Hematopoietic multipotent progenitor cell treated with erythropoietin and hydrocortisone succinate and interleukin-3 and kit ligand, for 17 days (in vitro differentiated cells): Measurements from ENCODE around the gene SRSF7.
"Not testable (repeated sequence)": the region's sequence is repeated elsewhere in the genome, so short reads cannot be mapped to it uniquely, and the experiment has no call there.

ENCODE experiments used
- DNase-seq: peaks from one replicate; pipeline ENCODE4 v3.0.0-alpha.2; 2015; ENCODE audit warnings: low spot score

Gene SRSF7

DNA sequence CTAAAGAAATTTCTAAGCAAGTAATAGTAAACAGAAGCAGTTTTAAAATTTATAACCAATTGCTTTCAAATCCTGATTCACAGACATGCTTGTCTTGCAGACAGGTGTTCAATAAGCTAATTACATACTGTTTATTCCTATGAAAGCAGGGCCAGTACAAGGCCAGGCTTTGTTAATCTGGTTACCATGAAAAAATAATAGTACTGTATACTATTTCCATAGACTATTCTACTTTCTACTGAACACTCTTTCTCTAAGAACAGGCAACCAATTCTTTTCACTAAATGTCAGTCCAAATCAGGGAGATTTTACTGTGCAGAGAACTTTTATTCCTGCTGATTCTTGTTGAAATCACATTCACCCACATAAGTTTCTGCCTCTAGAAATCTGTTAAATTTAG lies 2.9 kb upstream of the SRSF7 start:
- DNase-seq, result no peak

DNA sequence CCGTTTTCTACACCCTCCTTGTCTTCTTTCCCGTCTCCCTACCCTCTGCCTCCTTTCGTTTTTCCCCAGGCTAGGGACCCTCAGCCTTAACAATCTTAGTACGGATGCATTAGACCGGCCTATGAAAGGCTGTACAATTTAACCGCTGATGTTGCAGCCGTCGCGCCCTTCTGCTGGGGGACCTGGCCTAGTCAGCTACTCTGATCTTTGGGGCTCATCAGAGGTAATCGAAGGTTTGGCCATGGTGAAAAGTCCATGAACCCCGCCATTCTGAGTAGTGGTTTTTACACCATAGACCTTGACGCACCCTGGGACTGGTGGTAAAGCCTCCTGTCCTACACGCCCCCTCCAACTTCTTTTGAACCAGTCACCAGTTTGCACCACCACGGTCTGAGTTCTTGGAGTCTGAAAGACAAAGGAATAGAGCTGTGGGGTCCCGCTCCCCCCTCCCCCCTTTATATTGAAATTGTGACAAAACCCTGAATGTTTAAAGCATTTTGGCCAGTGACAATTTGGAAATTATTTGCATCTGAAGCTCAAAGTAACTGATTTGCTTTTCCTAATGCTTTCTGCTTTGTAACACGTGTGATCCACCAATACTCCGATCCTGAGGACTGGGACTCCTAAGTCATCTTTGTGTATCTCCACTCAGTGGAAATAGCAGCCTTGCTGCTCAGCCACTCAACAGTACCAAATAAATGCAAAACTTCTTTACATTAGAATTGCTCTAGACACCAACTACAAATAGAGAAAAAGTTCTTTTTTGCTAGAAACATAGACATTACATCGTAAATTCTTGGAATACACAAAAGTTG lies 642 bp upstream of the SRSF7 start:
- DNase-seq, result no peak

DNA sequence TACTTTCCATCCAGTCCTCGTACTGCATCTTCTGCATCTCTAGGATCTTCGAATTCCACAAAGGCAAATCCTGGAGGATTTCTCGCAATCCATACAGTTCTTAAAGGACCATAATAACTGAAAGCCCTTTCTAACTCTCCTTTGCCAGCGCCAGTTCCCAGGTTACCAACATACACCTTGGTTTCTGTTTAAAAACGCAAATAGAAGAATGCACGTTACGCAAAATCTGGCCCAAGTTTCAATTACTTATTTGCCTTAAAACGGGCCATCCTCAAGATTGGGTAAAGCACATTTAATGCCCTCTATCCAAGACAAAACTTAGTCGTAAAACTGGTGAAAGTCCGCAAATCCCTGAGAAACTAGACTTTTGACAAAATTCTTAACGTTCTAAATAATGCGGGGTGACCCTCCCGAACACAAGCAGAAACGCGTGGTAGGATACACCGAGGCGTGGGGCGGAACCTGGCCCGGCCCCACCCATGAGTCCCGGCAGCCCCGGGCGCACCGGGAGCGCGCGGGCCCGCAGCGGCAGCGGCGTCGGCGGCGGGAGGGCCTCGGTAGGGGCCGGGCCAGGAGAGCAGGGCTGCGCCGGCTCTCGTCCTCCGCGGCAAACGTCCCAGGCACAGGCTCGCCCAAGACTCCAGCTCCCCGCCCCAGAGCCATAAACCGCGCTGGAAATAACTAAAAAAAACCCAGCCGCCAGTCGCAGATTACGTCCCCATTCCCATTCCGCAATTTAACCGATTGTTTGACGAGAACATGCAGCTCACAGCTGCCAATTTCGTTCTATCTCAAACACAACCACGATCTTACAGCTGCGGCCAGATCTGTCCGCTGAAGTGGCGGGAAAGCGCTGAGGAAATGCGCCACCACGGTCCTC lies 910 bp downstream of the SRSF7 start:
- DNase-seq, result no peak

DNA sequence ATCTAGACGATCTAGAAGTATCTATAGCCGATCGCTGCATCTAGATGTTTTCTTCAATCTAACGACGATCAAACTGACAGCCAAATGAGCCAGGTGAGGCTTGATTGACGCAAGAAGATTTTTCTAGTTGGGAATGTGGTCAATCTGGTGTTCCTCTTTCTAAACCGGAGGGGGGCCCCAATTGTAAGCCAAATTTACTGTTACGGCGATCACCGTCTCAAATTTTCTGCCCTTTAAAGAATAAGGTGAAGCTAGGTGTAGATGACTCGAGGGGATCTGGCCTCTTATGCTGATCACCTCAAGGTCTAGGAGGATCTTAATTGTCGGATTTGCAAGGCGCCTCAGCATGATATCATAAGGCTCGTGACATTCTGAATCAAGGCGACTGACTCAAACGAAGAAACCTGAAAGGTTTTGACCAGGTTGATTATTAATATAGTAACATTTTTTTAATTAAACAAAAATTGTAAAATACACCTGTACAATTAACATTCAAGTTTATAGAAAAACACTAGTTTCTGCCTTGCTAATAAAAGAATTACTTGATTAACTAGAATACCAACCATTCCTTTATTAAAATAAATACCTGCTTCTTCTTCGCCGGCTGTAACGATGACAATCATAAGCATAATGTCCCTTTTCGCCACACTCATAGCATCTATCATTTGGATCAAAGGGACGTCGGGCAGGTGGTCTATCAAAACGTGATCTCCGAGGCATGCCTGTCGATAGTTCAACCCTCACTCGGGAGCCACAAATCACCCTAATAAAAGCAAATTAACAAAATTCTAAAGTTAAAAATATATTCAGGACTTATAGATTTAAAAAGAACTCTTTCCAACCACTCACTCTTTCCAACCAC lies 2.0 kb downstream of the SRSF7 start:
- DNase-seq, result no peak

DNA sequence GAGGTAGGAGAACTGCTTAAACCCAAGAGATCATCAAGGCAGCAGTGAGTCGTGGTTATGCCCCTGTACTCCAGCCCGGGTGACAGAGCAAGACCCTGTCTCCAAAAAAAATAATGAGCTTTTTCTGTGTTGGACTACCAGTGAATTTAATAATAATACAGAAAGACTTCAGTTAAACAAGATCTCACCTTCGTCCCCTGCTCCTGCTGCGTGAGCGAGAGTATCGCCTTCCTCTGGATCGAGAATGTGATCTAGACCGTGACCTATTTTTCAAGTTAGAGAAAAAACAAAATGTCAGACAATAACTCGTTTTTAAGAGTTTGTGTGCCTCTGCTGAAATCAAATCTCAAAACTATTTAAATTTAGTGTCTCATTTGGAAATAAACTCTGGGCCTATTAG lies 2.8 kb downstream of the SRSF7 start:
- DNase-seq, result no peak

DNA sequence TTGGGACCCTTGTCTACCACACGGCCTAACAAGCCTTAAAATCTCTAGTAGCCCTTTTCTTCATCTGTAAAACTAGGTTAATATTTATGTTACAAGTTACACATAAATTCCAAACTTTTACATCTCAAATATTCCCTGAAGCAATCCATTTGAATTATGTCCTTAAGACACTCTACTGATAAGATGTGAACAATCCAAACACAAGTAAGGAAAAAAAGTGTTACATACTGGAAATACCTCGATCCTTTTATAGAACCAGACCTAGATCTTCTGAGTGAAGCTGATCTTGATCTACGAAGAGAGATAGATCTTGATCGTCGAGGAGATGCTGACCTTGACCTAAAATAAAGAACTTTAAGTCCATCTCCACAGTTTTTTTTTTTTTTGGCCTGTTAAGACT lies 3.3 kb downstream of the SRSF7 start:
- DNase-seq, result no peak

DNA sequence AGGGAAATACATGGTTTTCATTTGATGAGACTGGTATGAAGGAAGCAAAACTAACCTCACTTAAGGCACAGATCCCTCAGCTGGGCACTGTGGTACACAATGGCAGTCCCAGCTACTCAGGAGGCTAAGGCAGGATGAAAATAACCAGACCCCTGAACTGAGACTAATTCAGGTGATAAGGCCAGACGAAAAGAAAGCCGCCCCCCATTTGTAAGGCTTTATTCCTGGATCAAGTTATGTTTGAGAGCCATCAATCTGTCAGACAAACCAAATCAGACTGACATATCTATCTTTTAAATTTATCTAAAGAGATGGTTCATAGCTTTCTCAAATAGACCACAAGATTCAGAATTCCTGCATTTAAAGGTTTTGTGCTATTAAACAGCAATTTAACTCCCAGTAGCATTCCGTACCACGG lies 4.1 kb downstream of the SRSF7 start:
- no peak for DNase-seq

DNA sequence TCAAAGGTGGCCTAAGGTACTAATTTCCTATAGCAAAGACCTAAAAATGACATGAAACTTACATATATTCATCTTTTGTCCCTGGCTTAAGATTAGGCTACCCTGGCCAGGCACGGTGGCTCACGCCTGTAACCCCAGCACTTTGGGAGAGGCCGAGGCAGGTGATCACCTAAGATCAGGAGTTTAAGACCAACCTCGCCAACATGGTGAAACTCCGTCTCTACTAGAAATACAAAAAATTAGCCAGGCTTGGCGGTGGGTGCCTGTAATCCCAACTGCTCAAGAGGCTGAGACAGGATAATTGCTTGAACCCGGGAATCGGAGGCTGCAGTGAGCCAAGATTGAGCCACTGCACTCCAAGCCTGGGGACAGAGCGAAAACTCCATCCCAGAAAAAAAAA lies 5.9 kb downstream of the SRSF7 start:
- DNase-seq, result no peak

DNA sequence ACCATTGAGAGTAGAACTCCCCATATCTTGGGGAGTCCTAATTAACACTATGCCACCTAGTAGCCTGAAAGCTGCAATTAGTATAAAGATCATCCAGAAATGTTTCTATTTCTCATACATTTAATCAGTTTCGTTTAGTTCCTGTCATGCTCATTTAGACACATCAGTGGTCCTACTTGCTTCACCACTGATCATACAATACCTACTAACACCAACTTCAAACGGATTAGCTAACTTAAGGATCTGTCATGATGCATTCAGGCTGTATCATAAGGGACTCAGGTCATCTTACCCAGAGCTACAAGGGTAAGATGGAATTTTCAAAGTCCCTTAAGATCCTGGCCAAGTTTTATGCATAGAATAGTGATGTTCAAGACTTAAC lies 6.8 kb downstream of the SRSF7 start:
- no peak for DNase-seq

DNA sequence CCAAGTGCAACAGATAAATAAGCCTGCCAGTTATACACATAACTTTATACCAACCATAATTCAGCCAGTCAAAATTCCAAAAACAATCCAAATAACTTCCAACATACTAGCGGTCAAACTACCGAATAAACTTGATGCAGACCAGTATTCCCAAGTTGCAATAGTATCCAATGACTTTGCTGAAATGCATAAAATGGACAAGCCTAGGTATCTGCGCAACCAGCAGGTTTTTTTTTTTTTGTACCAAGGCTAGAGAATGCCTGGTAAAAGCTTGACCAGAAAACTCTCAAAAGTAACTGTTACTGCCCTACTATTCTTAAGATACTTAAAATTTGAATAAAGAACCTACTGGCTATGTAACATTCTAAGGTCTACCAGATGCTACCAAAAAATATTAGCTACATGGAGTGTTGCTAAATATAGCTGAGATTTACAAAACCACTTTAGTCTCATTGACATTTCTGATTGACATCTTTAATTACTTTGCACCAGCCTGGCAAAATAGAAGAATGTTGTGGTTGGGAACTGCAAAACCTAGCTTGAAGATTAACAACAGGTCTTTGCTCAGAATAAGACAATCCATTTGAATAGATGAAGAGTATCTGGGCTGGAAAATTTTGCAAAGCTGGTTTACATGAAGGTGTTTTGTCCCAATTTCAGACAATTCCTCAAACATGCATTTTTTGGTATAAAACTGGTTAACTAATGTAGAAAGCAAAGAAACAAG lies 7.3 kb downstream of the SRSF7 start:
- no peak for DNase-seq

DNA sequence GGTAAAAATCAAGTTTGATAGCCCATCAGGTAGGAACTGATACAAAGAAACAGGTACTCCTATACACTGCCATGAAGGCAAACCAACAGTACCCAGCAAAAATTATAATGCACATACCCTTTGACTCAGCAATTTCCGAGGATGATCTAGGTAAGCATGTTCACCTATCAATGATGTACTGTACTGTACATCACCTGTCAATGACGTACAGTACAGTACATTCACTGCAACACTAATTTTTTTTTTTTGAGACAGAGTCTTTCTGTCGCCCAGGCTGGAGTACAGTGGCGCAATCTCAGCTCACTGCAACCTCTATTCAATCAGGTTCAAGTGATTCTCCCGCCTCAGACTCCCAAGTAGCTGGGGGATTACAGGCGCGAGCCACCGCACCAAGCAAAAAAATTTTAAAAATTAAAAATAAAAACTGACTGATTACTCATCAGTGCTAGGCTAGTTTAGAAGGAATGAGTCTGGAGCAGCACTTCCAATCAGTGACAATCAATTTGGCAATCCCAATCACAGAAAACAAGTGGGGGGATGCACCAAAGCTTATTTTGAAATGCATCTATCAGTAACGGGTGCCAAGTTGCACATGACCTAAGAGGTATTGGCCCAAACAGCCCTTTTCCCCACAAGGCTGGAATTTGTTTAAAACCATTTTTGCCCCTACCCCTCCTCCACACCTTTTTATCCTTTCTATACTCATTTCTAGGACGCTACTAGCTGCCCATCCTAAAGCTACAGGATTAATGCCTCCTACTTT lies 8.2 kb downstream of the SRSF7 start:
- no peak for DNase-seq

DNA sequence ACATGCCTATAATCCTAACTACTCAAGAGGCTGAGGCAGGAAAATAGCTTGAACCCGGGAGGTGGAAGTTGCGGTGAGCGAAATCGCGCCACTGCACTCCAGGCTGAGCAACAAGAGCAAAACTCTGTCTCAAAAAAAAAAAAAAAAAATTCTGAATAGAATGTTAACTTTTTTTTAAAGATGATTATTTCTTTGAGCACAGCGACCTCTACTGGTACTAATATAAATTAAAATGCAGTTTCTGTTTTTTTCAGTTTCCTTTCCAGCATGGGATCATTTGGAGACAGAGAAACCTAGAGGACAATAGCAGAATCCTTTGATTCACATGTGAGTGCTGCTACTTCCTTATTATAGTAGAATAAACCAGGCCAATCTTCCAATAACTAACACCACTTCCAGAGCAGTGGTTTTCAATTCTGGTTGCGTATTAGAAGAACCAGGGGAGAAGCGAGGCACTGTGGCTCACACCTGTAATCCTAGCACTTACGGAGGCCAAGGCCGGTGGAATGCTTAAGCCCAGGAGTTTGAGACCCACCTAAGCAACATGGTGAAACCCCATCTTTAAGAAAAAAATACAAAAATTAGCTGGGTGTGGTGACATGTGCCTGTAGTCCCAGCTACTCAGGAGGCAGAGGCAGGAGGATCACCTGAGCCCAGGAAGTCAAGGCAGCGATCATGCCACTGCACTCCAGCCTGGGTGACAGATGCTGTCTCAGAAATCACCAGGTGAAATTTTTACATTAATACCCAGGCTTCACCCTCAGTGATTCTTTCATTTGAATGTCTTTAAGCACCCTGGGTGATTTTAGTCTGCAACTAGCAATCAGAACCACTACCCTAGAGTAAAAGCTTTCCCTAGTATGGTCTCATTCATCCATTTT lies 10.1 kb downstream of the SRSF7 start:
- peak; percentile 68 for DNase-seq

DNA sequence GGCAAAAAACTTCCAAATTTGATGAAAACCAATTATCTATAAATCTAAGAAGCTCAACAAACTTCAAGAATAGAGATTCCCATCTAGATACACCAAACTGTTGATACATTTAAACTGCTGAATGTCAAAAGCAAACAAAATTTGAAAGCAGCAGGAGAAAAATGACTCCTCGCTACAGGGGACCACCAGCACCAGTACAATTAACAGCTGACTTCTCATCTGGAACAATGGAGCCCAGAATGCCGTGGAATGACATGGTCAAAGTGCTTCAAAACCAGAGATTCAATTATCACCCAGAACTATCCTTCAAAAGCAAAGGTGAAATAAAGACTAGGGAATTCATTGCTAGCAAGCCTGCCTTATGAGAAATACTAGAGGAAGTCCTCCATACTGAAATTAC lies 11.6 kb downstream of the SRSF7 start:
- no peak for DNase-seq

DNA sequence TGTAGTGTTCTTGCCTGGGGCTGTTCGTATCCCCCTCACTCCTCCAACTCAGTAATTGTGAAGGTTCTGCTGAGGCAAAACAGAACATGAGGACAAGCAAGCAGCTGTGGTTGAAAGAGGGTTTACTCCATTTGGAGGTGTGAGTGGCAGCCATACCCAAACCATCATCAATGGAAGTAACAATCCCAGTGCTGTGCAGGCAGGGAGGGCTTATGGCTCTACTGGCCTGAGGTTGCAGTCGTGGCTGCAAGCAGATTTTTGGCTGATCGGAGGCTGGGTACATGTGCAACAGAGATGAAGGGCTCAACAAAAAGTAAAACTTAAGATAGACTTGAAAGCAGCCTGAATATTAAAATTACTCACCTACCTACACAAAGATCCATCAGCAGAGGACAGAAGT lies 13.2 kb downstream of the SRSF7 start:
- no peak for DNase-seq

DNA sequence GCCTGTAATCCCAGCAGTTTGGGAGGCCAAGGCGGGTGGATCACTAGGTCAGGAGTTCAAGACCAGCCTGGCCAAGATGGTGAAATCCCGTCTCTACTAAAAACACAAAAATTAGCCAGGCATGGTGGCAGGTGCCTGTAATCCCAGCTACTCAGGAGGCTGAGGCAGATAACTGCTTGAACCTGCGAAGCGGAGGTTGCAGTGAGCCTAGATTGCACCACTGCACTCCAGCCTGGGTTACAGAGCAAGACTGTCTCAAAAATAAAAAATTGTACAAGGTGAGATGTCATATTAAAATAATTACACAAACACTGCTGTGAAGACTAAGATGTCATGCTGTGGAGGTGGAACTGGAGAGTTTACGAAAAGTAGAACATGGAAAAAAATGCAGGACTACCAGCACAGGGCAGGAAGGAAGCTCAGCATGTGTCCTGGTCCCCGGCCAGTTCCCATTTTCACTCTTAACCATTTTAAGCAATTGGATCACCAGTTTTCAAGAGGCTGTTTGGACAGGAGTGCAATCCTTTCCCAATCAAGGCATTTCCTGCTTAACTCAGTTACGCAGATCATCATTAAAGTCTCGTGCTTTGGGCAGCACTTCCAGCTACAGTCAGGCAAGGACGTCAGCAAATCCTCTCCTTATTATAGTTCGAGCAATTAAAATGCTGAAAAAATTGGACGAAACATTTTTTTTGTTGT lies 14.0 kb downstream of the SRSF7 start:
- DNase-seq, result not testable (repeated sequence)

DNA sequence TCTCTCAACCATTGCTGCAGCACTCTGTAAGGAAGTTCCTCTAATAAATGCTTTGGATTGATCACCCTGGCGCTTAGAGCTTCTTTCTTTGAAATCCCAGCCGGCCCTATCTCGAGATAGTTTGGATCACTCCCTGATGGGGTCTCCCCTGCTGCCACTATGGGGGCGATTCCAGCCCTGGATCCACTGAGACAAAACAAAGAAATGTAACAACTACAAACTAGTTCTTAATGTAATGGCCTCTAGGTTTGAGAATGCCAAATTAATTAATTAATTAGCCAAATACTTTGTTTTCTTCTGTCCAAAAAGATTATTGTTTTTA lies 15.2 kb downstream of the SRSF7 start:
- no peak for DNase-seq

DNA sequence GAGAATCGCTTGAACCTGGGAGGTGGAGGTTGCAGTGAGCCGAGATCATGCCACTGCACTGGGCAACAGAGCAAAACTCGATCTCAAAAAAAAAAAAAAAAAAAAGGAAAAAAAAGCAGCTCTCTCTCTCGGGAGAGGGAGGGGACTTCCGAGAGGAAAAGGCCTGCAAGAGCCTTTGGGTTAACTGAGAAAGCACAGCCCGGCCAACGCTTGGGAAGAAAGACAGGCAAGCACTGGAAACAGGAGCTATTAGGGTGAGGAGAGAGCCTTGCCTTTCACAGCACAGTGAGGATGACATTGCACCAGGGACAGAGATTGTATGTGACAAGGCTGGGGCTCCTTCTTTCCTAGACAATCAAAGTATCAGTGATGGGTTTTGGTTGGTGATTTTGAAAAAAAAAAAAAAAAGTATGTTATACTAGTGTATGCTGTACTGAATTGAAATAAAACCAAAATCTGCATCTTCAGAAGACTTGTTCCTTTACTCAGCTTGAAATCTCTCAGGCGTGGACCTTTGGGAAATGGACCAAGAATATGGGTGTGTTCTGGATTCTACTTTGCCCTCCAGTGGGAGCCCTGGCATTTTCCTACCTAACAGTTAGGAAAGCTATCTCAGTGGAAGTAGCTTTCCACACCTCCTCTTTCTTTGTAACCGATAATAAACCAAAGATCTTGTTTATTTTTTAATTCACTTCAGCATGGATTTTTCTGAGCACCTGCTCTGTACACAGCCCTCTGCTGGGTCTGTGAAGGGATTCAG lies 16.7 kb downstream of the SRSF7 start:
- DNase-seq, result no peak

DNA sequence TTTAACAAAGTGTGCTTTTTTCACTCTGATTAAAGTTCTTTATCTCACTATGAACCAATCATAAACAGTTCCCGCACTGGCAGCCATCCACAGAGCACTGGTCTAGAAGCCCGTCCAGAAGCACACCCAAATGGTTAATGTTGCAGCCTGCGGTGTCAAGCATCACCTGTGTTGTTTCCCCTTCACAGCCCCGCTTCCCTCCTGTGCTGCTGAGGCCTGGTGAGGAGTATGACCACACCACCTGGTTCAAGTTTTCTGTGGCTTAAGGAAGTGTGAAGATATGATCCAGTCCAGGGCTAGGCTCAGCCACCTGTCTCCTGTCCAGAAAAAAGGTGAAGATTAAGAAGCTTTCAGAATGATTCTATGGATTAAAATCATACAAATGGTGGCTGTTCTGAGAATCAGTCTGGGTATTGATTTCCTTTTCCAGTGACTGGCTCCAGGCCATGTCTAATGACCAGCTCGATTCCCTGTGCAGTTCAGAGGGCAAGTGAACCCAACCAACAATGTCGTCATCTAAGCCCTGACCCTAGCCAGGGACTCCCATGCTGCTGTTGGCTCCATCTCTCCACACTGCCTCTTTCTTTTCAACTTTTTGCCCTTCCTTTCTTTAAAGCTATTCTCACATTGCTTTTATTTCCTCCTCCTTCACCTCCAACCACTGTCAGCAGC lies 17.7 kb downstream of the SRSF7 start:
- DNase-seq, result no peak
